Chondrocyte (in vitro differentiated cells): ENCODE measurements around the gene CCN6. TPM values are rescaled to one million over a fixed set of nuclear protein-coding genes. Genes with fewer than 3 reads are reported as not detected.

Source experiments
- DNase-seq: peaks from one replicate; pipeline ENCODE4 v3.0.0; 2021; ENCODE audit warnings: mixed read lengths, low spot score
- H3K27ac Mint-ChIP-seq: one replicate; pipeline ENCODE4 v1.8.0; 2021; ENCODE audit warnings: mild to moderate bottlenecking, moderate library complexity, mixed read lengths; ENCODE audit not compliant: unreplicated experiment
- H3K27me3 Mint-ChIP-seq: 2 replicates; pipeline ENCODE4 v1.8.0; 2021; ENCODE audit warnings: low read depth, mixed read lengths
- H3K36me3 Mint-ChIP-seq: 2 replicates; pipeline ENCODE4 v1.8.0; 2021; ENCODE audit warnings: low read depth, mixed read lengths
- H3K4me1 Mint-ChIP-seq: 2 replicates; pipeline ENCODE4 v1.8.0; 2021; ENCODE audit warnings: low read depth, mild to moderate bottlenecking, mixed read lengths
- H3K4me3 Mint-ChIP-seq: one replicate; pipeline ENCODE4 v1.8.0; 2021; ENCODE audit warnings: mild to moderate bottlenecking, moderate library complexity, mixed read lengths; ENCODE audit not compliant: unreplicated experiment
- H3K9me3 Mint-ChIP-seq: 2 replicates; pipeline ENCODE4 v1.8.0; 2021; ENCODE audit warnings: low read depth, mixed read lengths
- CTCF ChIP-seq: fragments of 200-600 bp; sonication (generic); IDR thresholded peaks from 2 replicates; pipeline ENCODE4 v1.5.0; 2021; ENCODE audit warnings: antibody characterized with exemption, mild to moderate bottlenecking, moderate library complexity
- total RNA-seq: library from RNA; stranded (reverse); gene quantifications from 3 replicates; pipeline ENCODE4 v1.2.1, GENCODE V29; 2021

CCN6 gene
- total RNA-seq, 1 donor from 2014 or later = not detected

DNA sequence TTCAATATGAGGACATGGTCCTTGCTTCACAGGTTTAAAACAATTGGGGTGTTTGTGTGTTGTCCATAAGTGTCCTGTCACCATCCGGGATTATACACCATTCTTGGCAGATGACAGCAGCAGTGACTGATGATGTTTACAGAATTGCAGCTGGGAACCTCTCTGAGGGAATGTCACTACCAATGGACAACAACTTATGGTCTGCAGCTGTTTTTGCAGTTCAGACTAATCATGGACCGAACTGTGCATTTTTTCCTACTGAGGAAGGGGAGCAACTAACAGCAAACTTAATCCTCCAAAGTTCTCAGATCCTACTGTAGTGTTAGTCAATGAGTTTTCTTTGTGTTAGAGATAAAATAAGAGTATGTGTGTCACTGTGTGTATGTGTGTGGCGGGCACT, 59.5 kb downstream of the CCN6 start:
- no peak for TF ChIP-seq CTCF
- no peaks in the 10 kb centered on the region for H3K9me3 Mint-ChIP-seq
- H3K27ac Mint-ChIP-seq = no peak overlapping the region
- peaks cover 10% of the 10 kb centered on the region for H3K4me1 Mint-ChIP-seq
- H3K27me3 Mint-ChIP-seq = no peaks in the 10 kb centered on the region
- H3K36me3 Mint-ChIP-seq = peaks cover 33% of the 10 kb centered on the region
- H3K4me3 Mint-ChIP-seq = no peak overlapping the region
- no peak for DNase-seq

- H3K36me3 Mint-ChIP-seq = peaks cover 35% of the 10 kb centered on the region
- no peaks in the 10 kb centered on the region for H3K9me3 Mint-ChIP-seq
- H3K27ac Mint-ChIP-seq = no peak overlapping the region
- H3K4me1 Mint-ChIP-seq = peaks cover 10% of the 10 kb centered on the region
- DNase-seq = no peak
- H3K4me3 Mint-ChIP-seq = no peak overlapping the region
- no peak for TF ChIP-seq CTCF
- no peaks in the 10 kb centered on the region for H3K27me3 Mint-ChIP-seq
Measured at GRCh38 chr6:112113918-112114317, 60.0 kb downstream of the CCN6 start.

- H3K9me3 Mint-ChIP-seq = no peaks in the 10 kb centered on the region
- H3K4me1 Mint-ChIP-seq = peaks cover 7% of the 10 kb centered on the region
- H3K36me3 Mint-ChIP-seq = peaks cover 35% of the 10 kb centered on the region
- no peak for DNase-seq
- H3K4me3 Mint-ChIP-seq = no peak overlapping the region
- no peak overlapping the region for H3K27ac Mint-ChIP-seq
- no peaks in the 10 kb centered on the region for H3K27me3 Mint-ChIP-seq
- no peak for TF ChIP-seq CTCF
Measured at GRCh38 chr6:112114577-112115223, 60.8 kb downstream of the CCN6 start.

DNA sequence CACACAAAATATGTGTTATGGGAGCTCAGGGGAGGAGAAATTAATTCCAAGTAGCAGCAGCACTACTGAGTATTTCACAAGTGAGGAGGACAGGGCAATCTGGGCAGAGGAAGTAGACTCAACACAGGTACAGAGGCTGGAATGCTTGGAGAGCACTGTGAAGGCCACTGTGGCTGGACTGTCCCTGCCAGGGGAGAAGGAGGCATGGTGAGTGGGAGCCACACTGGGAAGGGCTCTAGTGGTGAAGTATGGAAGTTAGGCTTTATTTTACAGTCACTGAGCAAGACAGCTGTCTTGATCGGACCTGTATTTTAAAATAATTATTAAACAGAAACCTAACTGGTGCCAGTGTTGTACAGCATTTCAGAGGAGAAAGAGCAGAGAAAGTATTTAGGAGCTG, 62.3 kb downstream of the CCN6 start:
- no peak overlapping the region for H3K4me3 Mint-ChIP-seq
- peaks cover 39% of the 10 kb centered on the region for H3K36me3 Mint-ChIP-seq
- H3K9me3 Mint-ChIP-seq = no peaks in the 10 kb centered on the region
- TF ChIP-seq CTCF = no peak
- DNase-seq = no peak
- no peaks in the 10 kb centered on the region for H3K27me3 Mint-ChIP-seq
- no peak overlapping the region for H3K27ac Mint-ChIP-seq
- H3K4me1 Mint-ChIP-seq = peaks cover 7% of the 10 kb centered on the region

DNA sequence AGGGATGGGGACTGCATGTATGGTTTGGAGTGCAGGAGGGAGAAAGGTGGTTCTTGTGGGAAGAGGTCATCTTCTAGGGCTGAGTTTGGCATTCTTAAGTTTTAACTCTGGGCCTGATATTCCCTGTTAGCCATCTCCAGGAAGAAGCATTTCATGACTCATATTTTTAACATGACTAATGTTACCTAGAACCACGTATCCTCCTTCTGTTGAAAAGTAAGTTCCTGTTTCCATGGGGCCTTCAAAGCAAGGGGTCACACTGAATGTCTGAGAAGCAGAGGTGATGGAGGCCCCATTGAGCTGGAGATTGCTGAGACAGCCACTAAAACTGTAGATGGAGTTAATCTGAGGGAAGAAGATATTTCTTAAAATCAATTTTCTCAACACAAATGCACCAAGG, 63.6 kb downstream of the CCN6 start:
- H3K27me3 Mint-ChIP-seq = no peaks in the 10 kb centered on the region
- no peak overlapping the region for H3K4me3 Mint-ChIP-seq
- peaks cover 7% of the 10 kb centered on the region for H3K4me1 Mint-ChIP-seq
- H3K27ac Mint-ChIP-seq = no peak overlapping the region
- no peak for DNase-seq
- no peak for TF ChIP-seq CTCF
- no peaks in the 10 kb centered on the region for H3K9me3 Mint-ChIP-seq
- peaks cover 31% of the 10 kb centered on the region for H3K36me3 Mint-ChIP-seq
